Measurements from ENCODE around the gene PARM1. TPM values are rescaled to one million over a fixed set of nuclear protein-coding genes. Genes with fewer than 3 reads are reported as not detected.

The PARM1 gene
- total and polyA plus RNA-seq, 8 donors = 29.4 to 140 (median 54.4) TPM

DNA sequence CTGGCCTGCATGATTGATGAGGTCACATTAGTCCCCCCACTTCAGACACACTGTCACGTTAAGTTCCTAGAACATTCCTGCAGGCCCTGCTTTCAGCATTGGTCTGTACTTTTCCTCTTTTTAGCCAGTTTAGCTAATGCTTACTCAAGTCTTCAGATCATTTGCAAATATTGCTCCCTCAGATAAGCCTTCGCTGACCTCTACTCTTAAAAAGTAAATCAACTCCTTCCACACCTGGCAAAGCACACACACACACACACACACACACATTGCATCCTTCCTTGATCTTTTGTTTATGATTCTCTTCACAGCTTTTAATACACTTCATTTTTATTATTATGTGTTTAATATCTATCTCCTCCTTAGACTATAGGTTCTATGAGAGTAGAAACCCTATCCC lies 31.4 kb downstream of the PARM1 start:
- intact Hi-C loops (cut with DNase I) = no loop called here
- TF ChIP-seq, protein P1, sequence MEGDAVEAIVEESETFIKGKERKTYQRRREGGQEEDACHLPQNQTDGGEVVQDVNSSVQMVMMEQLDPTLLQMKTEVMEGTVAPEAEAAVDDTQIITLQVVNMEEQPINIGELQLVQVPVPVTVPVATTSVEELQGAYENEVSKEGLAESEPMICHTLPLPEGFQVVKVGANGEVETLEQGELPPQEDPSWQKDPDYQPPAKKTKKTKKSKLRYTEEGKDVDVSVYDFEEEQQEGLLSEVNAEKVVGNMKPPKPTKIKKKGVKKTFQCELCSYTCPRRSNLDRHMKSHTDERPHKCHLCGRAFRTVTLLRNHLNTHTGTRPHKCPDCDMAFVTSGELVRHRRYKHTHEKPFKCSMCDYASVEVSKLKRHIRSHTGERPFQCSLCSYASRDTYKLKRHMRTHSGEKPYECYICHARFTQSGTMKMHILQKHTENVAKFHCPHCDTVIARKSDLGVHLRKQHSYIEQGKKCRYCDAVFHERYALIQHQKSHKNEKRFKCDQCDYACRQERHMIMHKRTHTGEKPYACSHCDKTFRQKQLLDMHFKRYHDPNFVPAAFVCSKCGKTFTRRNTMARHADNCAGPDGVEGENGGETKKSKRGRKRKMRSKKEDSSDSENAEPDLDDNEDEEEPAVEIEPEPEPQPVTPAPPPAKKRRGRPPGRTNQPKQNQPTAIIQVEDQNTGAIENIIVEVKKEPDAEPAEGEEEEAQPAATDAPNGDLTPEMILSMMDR (IDR thresholded peaks at IDR 0.05) = no peak
- Histone ChIP-seq H3K27ac (no peak overlapping the region), H3K27me3 (no peaks in the 10 kb centered on the region), H3K9me3 (peaks cover 0 to 9% of the 10 kb centered on the region in 2 donors), H3K4me3 (no peak overlapping the region), H3K4me1 (peaks cover 0 to 3% of the 10 kb centered on the region in 2 donors), H3K36me3 (no peaks in the 10 kb centered on the region)
- peak; percentile 22 for ATAC-seq
- no peak for DNase-seq

DNA sequence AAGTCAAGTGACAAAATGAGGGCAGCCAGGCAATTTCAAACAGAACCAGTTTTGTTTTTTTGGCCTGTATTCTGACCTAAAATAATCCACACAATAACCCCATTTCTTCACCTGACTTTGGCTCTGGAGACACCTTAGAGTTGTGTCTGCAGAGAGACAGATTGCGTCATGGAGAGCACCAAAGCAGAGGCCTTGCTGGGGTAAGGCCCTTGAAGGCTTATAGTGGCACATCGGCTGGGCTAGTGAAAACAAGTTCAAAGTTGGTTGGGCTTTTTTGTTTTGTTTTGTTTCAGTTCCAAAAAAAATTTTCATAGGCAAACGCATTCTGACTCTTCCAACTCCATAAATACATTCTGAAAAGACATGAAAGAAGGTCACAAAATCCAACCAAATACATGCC lies 34.4 kb downstream of the PARM1 start:
- peak in 1 of 4 donors; percentile 47 for DNase-seq
- intact Hi-C loops (cut with DNase I) = no loop called here
- peak; percentile 71 for ATAC-seq
- H3K27me3 ChIP-seq = no peaks in the 10 kb centered on the region
- H3K4me3 ChIP-seq = no peak overlapping the region
- peaks cover 0 to 3% of the 10 kb centered on the region in 2 donors for H3K4me1 ChIP-seq
- H3K9me3 ChIP-seq = no peaks in the 10 kb centered on the region
- no peaks in the 10 kb centered on the region for H3K36me3 ChIP-seq
- TF ChIP-seq, protein P1 (IDR thresholded peaks at IDR 0.05) = no peak
- H3K27ac ChIP-seq = peak overlapping the region in 1 of 2 donors; percentile 35

DNA sequence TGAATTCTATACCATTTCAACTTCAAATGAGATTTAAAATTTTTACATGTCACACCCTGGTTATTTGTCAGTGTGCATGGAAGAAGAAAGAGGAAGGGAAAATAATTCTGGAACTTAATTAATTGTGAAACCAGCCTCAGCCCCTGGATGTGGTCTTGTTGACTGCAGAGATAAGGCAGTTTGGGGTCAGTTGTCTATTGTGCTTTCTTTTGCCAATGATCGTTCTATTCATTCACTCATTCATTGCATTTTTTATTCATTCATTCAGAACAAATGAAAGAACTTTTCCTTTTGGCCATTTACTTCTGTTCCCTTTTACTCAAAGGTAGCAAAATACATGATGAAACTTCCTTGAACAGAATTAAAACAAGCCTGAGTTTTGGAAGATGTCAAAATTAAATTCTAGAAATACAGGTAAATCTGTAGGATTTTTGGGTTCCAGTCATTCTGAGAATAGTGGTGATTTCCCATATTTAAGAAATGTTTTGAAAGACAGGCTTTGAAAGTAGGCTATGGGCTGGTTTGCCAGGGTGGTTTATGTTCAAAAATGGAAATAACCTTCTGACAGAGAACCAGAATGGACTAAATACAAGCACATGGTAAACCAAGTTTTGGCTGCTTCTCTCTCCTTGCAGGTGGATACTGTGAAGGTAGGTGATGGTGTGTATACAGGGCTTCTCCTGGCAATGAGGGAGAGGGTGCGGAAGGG lies 35.7 kb downstream of the PARM1 start:
- no peak overlapping the region for H3K27ac ChIP-seq
- intact Hi-C loops (cut with DNase I) = no loop called here
- TF ChIP-seq, protein P1 (IDR thresholded peaks at IDR 0.05) = no peak

DNA sequence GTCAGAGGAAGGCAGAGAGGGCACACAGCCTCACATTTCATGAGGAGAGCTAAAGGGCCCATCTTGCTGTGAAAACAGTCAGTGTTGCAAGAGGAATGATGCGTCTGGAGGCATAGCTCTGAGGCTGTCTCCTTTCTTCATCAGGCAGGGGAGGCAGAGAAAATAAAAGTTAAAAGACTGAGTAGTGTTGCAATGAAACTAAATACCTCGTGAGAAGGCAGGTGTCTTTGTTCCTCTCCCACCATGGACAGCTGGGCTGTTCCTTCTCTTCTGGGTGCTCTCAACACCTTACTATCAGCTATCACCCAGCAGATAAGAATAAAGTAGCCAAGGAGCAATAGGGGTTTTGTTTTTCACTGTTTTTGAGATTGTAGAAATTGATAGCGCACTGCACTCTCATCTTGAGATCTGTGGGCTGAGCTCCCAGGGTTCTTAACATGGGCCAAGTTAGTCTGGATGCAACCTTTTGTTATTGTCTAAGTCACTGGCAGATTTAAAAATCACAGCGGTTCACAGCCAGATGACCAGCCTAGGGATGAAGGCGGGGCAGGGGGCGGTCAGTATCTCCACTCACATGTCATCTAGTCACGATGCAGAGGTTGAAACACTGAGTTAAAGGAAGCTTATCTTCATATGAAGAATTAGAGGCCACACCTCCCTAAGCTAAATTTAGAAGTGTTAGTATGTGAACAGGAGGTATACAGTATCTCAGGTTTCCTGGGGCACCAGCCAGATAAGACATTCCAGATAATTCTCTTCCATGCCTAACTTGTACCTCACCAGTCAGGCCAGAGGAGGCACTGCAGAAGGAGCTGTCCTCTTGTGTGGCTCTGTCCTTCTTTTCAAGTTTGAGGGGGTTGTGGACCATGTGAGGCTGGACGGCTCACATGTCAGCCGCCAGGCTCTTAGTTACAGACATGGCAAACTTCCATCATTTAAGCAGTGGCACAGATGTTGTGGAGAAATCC lies 36.9 kb downstream of the PARM1 start:
- intact Hi-C loops (cut with DNase I) = no loop called here
- Histone ChIP-seq H3K27ac (no peak overlapping the region), H3K9me3 (no peaks in the 10 kb centered on the region), H3K36me3 (no peaks in the 10 kb centered on the region), H3K27me3 (no peaks in the 10 kb centered on the region), H3K4me1 (peaks cover 0 to 3% of the 10 kb centered on the region in 2 donors), H3K4me3 (no peak overlapping the region)
- TF ChIP-seq, protein P1 (IDR thresholded peaks at IDR 0.05) = no peak
- DNase-seq (peak in 1 of 4 donors; percentile 13), ATAC-seq (peak; percentile 69)

More for the DNA sequence above, 35.7 kb downstream of the PARM1 start:
- peaks cover 0 to 3% of the 10 kb centered on the region in 2 donors for H3K4me1 ChIP-seq
- no peaks in the 10 kb centered on the region for H3K36me3 ChIP-seq
- no peak for ATAC-seq
- no peaks in the 10 kb centered on the region for H3K27me3 ChIP-seq
- no peak for DNase-seq
- no peaks in the 10 kb centered on the region for H3K9me3 ChIP-seq
- H3K4me3 ChIP-seq = no peak overlapping the region

DNA sequence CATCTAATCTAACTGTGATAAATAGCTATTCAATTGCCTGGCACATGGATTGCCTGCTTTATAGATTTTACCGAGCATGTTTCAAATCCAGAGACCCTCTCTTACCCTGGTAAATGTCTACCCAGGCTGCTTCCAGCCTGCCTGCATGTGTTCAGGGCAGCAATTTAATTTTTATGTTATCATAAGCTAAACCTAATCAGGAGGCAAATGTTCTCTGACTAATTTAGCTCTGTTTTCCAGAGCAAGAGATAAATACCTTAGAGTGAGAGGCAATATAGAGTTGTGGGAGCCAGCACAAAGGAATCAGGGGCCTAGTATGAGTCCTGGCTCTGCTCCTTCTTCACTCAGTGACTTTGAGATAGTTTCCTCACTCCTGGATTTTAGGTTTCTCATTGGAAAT lies 37.7 kb downstream of the PARM1 start:
- peaks cover 0 to 3% of the 10 kb centered on the region in 2 donors for H3K4me1 ChIP-seq

More for the DNA sequence above, 37.7 kb downstream of the PARM1 start:
- no peak for ATAC-seq
- H3K27me3 ChIP-seq = no peaks in the 10 kb centered on the region
- no peaks in the 10 kb centered on the region for H3K36me3 ChIP-seq
- TF ChIP-seq, protein P1 (IDR thresholded peaks at IDR 0.05) = no peak
- intact Hi-C loops (cut with DNase I) = no loop called here
- H3K4me3 ChIP-seq = no peak overlapping the region
- H3K9me3 ChIP-seq = no peaks in the 10 kb centered on the region
- no peak overlapping the region for H3K27ac ChIP-seq
- no peak for DNase-seq
